ENCODE data around the gene COX7A1.
"Not testable (repeated sequence)": the region's sequence is repeated elsewhere in the genome, so short reads cannot be mapped to it uniquely, and the experiment has no call there.

Gene COX7A1

GRCh38 chr19:36141039-36141927 lies 11.0 kb downstream of the COX7A1 start:
- peak; percentile 90 for DNase-seq

- DNase-seq: peak; percentile 81
Observed at GRCh38 chr19:36140304-36141038, 11.8 kb downstream of the COX7A1 start.

DNA sequence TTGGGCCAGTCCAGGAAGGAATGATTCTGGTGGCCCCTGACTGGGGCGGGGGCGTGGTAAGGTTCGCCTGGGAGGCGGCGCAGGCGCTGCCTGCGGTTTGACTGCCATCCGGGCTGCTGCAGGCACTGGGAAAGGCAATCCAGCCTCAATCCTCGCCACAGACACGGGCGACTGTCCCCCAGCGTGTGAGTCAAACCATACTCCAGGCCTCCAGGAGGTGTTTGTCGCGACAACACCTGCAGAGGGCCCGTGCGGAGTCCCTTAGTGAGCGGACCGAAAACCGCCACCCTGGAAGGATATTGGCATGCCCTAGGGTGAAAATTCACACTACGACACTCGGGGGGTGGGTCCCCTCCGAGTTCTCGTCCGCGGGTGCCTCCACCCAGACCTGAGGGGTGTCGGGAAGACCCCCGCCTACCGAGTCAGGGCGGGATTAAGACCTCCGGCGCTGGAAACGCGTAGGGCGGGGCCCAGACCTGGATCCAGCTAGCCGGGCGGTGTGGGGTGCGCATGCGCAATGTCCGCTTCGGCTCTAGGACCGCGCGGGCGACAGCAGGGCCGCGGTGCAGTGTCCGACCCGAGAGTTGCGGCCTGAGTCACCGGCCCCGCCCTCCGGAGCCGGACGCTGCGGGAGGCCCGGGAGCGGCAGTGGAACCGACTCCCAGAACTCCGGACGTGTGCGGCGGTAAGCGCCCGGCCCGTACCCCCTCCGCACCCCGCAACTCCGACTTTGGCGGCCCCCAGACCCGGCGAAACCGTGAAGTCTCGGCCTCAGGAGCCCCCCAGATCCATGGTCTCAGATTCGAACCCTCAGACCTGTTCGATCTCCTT lies 12.6 kb downstream of the COX7A1 start, which contains the start of gene CAPNS1:
Gene CAPNS1 (plus strand): TSS at position 594 of the 831 bp plus-strand sequence. CDS start 946 bp downstream, outside the sequence.
- peak; percentile 98 for DNase-seq

DNA sequence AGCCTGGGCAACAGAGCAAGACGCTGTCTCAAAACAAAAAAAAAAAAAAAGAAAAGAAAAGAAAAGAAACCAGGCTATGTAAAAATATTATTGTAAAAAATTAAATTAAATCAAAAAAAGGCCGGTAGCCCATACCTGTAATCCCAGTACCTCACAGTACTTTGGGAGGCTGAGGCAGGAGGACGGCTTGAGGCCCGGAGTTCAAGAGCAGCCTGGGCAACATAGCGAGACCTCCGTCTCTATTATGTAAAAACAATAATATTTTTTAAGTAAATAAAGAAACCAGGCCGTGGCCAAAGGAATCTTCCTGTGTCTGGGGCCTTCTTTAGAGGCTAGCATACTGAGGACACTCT lies 13.2 kb downstream of the COX7A1 start:
- DNase-seq: no peak

GRCh38 chr19:36136964-36137686 lies 15.1 kb downstream of the COX7A1 start:
- no peak for DNase-seq

DNA sequence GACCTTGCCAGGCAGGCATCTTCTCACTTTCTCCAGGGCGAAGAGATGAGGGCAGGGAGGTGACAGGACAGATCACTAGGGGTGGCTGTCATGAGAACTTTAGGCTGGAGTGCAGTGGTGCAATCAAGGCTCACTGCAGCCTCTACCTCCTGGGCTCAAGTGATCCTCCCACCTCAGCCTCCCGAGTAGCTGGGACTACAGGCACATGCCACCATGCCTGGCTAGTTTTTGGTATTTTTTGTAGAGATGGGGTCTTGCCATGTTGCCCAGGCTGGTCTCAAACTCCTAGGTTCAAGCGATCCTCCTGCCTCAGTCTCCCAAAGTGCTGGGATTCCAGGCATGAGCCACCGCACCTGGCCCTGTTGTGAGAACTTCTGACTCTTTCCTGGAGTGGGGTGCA lies 17.4 kb downstream of the COX7A1 start:
- not testable (repeated sequence) for DNase-seq

DNA sequence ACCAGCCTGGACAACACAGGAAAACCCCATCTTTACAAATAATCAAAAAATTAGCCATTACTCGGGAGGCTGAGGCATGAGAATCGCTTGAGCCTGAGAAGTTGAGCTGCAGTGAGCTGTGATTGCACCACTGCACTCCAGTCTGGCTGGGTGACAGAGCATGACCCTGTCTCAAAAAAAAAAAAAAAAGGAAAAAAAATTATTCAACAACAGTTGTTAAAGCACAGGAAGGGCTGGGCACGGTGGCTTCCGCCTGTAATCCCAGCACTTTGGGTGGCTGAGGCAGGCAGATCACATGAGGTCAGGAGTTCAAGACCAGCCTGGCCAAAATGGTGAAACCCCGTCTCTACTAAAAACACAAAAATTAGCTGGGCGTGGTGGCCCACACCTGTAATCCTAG lies 21.0 kb downstream of the COX7A1 start:
- DNase-seq: not testable (repeated sequence)

- no peak for DNase-seq
Observed at GRCh38 chr19:36128392-36128736, 23.9 kb downstream of the COX7A1 start.

GRCh38 chr19:36125557-36125956 lies 26.7 kb downstream of the COX7A1 start:
- DNase-seq: no peak

DNA sequence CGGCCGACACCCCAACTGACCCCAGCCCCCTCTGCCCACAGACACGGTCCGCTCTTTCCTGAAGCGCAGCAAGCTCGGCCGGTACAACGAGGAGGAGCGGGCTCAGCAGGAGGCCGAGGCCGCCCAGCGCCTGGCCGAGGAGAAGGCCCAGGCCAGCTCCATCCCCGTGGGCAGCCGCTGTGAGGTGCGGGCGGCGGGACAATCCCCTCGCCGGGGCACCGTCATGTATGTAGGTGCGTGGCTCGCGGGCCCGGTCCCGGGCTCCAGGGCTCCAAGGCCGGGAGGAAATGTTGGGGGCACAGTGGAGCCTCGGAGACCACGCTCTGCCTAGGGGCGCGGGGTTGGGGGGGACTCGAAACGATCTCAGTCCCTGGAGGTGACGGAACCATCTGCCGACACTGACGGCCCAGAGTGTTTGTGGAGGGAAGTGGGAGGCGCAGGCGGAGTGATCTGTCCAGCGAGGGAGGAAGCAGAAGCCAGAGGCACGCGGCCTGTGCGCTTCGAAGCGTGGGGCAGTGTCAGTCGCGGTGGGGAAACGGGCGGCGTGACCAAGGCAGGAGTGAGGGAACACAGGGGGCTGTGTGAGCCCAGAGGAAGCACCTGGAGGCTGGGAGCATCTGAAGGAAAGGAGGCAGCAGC lies 30.6 kb downstream of the COX7A1 start:
- no peak for DNase-seq

DNA sequence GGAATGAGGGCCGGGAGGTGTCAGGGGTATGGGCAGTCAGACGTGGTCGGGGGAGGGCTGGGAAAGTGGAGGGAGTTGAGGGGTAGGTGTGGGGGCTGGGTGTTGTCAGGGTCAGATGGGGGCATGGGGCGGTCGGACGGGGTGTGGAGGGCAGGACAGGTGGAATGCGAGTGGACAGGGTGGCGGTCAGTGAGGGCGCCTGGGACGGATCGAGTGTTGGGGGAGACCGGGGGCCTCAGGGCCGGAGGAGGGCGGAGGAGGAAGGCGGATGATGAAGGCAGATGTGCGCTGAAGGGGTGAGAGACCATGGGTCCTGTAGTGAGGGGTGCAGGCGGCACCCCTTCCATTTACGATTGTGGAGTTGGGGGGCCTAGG lies 31.3 kb downstream of the COX7A1 start:
- no peak for DNase-seq

DNA sequence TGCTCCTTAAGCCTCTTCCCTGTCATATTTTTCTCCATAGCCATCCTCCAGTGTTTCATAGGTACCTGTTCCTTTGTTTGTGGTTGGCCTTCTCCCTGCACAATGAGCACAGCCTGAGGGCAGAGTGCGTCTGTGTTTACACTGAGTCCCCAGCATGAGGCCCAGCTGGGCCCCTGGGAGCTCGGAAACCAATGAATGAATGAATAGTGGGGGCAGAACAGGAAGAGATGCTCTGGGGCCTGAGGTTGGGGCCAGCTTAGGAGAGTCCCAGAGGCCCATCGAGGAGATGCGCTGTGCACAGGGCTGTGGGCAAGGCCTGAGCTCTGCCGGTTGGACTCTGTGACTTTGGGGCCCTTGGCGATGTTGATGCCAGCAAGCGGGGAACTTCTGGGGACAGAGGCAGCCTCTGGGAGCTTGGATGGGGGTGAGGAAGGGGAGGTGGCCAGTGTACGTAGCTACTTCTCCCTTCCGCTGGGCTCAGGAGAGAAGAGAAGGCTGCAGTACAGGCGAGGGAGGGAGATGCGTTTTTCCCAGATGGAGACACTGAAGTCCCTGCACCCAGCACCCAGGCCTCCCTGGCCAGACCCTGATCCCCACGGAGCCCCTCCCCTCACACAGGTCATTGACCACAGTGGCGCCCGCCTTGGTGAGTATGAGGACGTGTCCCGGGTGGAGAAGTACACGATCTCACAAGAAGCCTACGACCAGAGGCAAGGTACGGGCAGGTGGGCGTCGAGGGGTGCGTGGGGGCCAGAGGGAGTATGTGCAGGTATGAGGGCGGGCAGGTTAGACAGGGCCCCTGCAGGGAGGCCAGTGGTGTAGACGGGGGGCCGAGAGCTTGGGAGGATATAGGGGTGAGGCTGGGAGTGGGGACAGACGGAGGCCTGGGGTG lies 31.9 kb downstream of the COX7A1 start:
- DNase-seq: no peak

DNA sequence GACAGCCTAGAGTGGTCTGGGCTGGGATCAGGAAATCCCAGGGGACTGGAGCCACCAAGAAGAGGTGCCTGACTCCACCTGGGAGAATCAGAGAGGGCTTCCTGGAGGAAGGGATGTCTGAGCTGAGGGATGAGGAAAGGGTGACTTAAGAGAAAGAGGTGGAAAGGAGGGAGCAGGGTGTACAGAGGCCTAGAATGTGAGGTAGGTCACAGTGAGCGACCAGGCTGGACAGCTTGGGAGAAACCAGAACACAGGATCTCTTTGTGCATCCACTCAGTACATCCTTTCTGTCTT lies 36.0 kb downstream of the COX7A1 start:
- DNase-seq: no peak

DNA sequence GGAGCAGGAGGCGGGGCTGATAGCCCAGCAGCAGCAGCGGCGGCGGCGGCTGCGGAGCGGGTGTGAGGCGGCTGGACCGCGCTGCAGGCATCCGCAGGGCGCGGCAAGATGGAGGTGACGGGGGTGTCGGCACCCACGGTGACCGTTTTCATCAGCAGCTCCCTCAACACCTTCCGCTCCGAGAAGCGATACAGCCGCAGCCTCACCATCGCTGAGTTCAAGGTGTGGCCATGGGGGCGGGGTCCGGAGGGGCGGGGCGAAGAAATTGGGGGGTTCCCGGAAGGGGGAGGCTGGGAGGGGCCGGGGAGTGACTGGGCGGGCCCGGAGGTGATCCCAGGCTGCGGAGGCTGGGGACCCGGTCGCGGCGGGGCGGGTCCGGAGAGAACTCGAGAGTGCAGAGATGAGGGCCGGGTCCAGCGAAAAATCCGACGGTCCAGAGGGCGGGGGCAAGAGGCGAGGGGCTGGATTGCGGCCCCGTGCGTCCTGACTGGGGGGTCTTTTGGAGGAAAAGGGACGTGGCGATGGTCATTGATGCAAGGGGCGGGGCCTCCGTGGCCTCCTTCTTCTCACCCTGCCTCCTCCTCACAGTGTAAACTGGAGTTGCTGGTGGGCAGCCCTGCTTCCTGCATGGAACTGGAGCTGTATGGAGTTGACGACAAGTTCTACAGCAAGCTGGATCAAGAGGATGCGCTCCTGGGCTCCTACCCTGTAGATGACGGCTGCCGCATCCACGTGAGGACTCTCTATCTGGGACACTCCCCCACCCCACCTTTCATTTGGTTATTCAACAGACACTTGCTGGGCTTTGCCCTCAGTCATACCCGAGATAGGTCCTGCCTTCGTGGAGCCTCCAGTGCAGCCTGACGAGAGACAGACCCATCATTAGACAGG lies 36.5 kb downstream of the COX7A1 start, which contains the start of gene TBCB:
Gene TBCB (plus strand): TSS at position 16 of the 891 bp plus-strand sequence. CDS start 93 bp downstream, at position 109.
- no peak for DNase-seq

GRCh38 chr19:36114721-36115452 lies 37.4 kb downstream of the COX7A1 start, which contains the start of gene POLR2I:
POLR2I (minus strand) TSS chr19:36114875; CDS start chr19:36114856, 19 bp downstream.
- DNase-seq: peak; percentile 100

DNA sequence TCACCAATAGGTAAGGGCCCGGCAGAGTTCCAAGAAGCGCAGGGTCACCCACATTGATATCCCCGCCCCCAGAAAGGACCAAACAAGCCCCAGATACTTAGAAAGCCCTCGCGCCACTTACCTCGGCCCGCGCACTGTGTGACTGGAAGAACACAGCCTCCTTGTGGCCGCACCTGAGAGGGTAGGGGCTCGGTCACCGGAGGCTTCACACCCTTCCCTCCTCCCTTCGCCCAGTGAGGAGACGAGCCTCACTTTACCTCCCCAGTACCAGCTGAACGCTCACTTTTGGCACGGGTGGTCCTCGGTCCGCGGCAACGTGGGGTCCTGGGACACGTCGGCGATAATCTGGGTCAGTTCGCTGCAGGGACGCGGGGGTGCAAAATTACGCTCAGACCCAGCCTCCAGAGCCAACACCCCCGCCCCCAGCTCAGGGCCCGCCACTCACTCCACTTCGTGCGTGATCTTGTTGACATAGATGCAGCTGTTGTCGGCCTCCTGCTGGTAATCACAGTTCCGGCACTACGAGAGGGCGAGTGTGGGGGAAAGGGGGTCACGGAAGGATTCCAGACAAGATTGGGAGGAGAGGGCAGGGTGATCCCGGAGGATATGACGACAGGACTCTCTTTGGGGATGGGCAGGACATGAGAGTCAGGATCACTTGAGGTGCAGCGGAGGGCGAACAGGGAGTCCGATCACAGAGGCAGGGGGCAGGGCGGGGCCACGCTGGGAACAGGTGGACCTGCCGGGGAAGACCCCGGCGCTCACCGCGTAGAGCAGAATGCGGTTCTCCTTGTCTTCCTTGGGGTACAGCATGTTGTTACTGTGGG lies 38.1 kb downstream of the COX7A1 start:
- no peak for DNase-seq

DNA sequence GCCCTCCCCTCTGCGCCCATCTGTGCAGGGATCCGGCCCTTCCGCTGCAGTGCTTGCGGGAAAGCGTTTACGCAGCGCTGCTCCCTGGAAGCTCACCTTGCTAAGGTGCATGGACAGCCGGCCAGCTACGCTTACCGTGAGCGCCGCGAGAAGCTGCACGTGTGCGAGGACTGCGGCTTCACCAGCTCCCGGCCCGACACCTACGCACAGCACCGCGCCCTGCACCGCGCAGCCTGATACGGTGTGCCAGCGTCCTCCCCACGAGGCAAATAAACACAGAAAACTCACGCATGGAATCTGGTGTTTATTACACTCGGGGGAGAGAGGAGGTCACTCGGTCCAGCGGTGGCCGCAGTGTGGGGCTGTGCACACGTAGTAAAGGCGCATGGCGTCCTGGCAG lies 38.8 kb downstream of the COX7A1 start:
- DNase-seq: no peak

- no peak for DNase-seq
Observed at GRCh38 chr19:36112678-36113077, 39.6 kb downstream of the COX7A1 start.

All from femur (tissue), 1 donor.